ENCODE results near the gene MYBPC2. TPM values are rescaled to one million over a fixed set of nuclear protein-coding genes. Genes with fewer than 3 reads are reported as not detected.

MYBPC2 gene
- total RNA-seq, 6 donors from 2014 or later, result 0.09 to 0.17 TPM; not detected in 4

DNA sequence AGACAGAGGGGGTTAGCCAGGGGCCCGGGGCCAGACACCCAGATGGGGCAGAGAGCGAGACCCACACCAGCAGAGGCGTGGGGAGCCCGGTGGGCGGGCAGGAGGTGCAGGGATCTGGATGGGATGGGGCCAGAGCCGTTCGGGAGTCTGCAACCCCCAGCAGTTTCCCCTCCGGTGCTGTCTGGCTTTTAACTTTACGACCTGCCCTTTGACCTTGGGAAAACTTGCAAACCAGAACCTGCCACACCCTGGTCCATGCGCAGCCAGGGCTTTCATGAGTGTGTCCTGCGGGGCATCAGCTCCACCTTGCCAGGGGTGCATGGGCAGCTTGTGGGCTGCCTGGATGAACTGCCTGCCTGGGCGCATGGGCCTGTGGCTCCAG lies 68.5 kb downstream of the MYBPC2 start:
- 70 to 86% methylated on average over 2 to 12 of the region's 12 CpGs for WGBS, 2 donors
- peaks cover 0 to 17% (median 8%) of the 10 kb centered on the region in 4 donors for H3K4me1 ChIP-seq
- TF ChIP-seq POLR2AphosphoS5 (IDR thresholded peaks at IDR 0.05) (no peak), CTCF (IDR thresholded peaks at IDR 0.05) (no peak), EP300 (IDR thresholded peaks at IDR 0.05) (no peak), POLR2A (IDR thresholded peaks at IDR 0.05) (no peak)
- DNase-seq (no peak), ATAC-seq (ENCODE audit: low FRiP score in 2 of 2) (peak; percentile 5 to 33)
- no peaks in the 10 kb centered on the region for H3K9me3 ChIP-seq
- peaks cover 0 to 7% (median 3%) of the 10 kb centered on the region in 4 donors for H3K36me3 ChIP-seq
- H3K27ac ChIP-seq, result no peak overlapping the region
- H3K4me3 ChIP-seq, result no peak overlapping the region
- no peaks in the 10 kb centered on the region for H3K27me3 ChIP-seq

DNA sequence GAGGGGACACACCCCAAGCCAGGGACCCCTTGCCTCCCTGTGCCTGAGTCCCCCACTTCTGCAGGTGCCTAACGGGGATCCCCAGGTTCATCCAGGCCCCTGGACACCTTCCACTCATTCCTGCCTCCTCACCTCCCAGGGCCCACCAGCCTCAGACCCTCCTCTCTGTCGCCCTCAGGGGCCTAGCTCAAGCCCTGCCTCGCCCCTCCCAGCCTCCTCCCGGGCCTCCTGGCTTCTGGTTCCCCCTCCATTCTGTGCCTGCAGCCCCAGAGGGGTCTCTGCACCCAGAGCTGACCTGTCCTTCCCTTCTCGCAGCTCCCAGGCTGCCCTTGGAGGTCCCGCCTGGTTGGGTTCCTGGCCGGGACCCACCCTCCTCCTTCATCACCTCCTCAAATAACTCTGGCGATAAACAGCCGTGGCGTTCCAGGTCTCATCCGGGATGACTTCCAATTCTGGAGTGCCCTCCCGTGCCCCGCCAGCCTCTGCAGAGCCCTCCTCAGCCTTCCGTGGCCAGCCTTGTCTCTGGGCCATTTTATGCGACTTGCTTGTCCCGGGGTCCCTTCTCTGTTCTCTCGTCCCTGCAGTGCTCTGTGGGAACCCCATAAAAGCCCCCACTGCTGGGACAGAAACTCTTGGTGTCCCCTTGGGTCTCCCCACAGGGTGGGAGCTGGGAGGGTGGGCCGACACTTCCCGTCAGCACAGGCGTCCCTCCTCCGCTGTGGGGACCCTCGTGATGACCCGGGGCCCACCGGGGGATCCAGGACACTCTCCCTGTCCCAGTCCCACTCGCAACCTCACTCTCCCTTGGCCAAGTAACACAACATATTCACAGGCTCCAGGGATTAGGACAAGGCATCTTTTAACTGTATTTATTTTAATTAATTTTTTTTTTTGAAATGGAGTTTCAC lies 69.1 kb downstream of the MYBPC2 start:
- H3K4me1 ChIP-seq, result peaks cover 0 to 17% (median 8%) of the 10 kb centered on the region in 4 donors
- peaks cover 0 to 10% (median 3%) of the 10 kb centered on the region in 4 donors for H3K36me3 ChIP-seq
- WGBS, 2 donors, result 60 to 67% methylated on average over 25 of the region's 25 CpGs
- no peaks in the 10 kb centered on the region for H3K27me3 ChIP-seq
- no peak overlapping the region for H3K4me3 ChIP-seq
- TF ChIP-seq POLR2A (IDR thresholded peaks at IDR 0.05) (no peak), POLR2AphosphoS5 (IDR thresholded peaks at IDR 0.05) (no peak), EP300 (IDR thresholded peaks at IDR 0.05) (no peak), CTCF (IDR thresholded peaks at IDR 0.05) (no peak)
- DNase-seq (no peak), ATAC-seq (ENCODE audit: low FRiP score in 2 of 2) (peak; percentile 12 to 47)
- H3K9me3 ChIP-seq, result no peaks in the 10 kb centered on the region
- H3K27ac ChIP-seq, result no peak overlapping the region

DNA sequence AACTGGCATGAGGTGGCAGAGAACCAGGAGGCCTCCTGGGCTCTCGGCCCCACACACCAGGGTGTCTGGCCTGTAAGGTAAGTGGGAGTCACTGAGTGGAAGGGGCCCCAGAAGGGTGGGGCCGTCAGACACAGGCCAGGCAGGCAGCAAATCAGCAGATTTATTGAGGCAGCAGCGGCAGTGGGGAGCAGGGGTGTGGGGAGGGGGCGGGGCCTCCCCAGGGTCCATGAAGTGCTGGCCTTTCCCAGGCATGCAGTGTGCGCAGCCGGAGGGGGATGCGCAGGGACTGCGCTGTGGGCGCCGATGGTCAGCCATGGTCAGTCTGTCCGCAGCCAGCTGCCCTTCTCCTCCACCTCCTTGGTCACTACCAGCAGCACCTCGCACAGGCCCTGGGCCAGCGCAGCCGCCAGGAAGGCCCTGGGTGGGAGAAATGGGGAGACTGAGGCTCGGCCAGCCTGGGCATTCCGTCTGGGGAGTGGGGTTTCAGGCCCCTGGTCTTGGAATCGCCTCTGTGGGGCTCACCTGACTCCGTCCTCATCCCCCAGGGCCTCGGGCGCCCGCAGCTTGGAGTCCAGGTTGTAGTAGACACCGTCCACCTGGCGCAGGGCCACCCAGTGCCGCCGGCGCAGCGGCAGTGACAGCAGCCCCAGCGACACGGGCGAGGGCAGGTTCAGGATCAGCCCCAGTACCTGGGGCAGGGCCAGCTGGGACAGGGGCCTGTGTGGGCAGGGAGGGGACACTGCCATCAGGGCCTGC lies 73.3 kb downstream of the MYBPC2 start:
- 96% methylated on average over 11 to 29 of the region's 30 CpGs for WGBS, 2 donors
- ATAC-seq (ENCODE audit: low FRiP score in 2 of 2) (no peak), DNase-seq (peak in 1 of 2 donors; percentile 85)
- no peak overlapping the region for H3K27ac ChIP-seq
- no peaks in the 10 kb centered on the region for H3K27me3 ChIP-seq
- peaks cover 0 to 10% (median 3%) of the 10 kb centered on the region in 4 donors for H3K36me3 ChIP-seq
- no peak overlapping the region for H3K4me3 ChIP-seq
- TF ChIP-seq EP300 (IDR thresholded peaks at IDR 0.05) (no peak), CTCF (IDR thresholded peaks at IDR 0.05) (no peak)
- peaks cover 8 to 19% (median 12%) of the 10 kb centered on the region in 4 donors for H3K4me1 ChIP-seq
- H3K9me3 ChIP-seq, result no peaks in the 10 kb centered on the region

DNA sequence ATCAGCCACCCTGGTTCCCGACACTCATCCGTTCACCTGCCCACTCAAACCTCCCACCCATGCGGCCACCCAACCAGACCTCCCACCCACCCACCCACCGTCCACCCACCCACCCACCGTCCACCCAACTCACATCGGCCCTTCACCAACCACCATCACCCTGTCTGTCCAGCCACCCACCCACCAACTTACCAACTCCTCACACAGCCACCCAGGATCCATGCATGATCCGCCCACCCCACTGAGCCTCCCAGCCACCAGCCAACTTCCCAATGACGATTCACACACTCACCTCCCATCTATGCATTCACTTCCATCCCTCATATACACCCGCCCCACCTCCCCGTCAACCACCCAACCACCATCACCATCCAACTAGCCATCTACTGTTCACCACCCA lies 74.0 kb downstream of the MYBPC2 start:
- peaks cover 8 to 16% (median 10%) of the 10 kb centered on the region in 4 donors for H3K4me1 ChIP-seq
- H3K4me3 ChIP-seq, result no peak overlapping the region
- ATAC-seq (ENCODE audit: low FRiP score in 2 of 2), result no peak
- H3K36me3 ChIP-seq, result peaks cover 0 to 10% (median 3%) of the 10 kb centered on the region in 4 donors
- 91 to 93% methylated on average over 4 to 9 of the region's 10 CpGs for WGBS, 2 donors
- no peaks in the 10 kb centered on the region for H3K27me3 ChIP-seq
- no peaks in the 10 kb centered on the region for H3K9me3 ChIP-seq
- H3K27ac ChIP-seq, result no peak overlapping the region
- TF ChIP-seq POLR2AphosphoS5 (IDR thresholded peaks at IDR 0.05) (no peak), EP300 (IDR thresholded peaks at IDR 0.05) (no peak), CTCF (IDR thresholded peaks at IDR 0.05) (no peak), POLR2A (IDR thresholded peaks at IDR 0.05) (no peak)
- DNase-seq, result no peak

Measured in upper lobe of left lung (tissue), 6 donors.